Neural progenitor cell (in vitro differentiated cells): Measurements from ENCODE around the gene LRRC40.

Experiments
- CTCF ChIP-seq: fragments of 200-600 bp; sonication (generic); IDR thresholded peaks from 2 replicates; pipeline ENCODE4 v1.5.1; 2017; ENCODE audit warnings: antibody characterized with exemption, mild to moderate bottlenecking
- EZH2 ChIP-seq: fragments of 200-600 bp; sonication (generic); IDR thresholded peaks from 2 replicates; pipeline ENCODE4 v1.6.1; 2017; ENCODE audit warnings: antibody characterized with exemption, mild to moderate bottlenecking, moderate library complexity
- EZH2phosphoT487 ChIP-seq: fragments of 200-600 bp; sonication (generic); IDR thresholded peaks from 2 replicates; pipeline ENCODE4 v1.6.1; 2017; ENCODE audit warnings: antibody characterized with exemption

GRCh38 chr1:70220015-70220414 lies 14.6 kb upstream of the LRRC40 start:
- TF ChIP-seq CTCF (no peak), EZH2 (no peak), EZH2phosphoT487 (no peak)
